HepG2 (cell line): ENCODE measurements around the gene TJP1. TPM values are rescaled to one million over a fixed set of nuclear protein-coding genes. Genes with fewer than 3 reads are reported as not detected.

Source experiments
- ATAC-seq: fragments of 200-7000 bp; cut with Tn5 transposase; 3 replicates; pipeline ENCODE4 v1.9.1; 2020; ENCODE audit warnings: mild to moderate bottlenecking, moderate library complexity
- BruUV-seq: library from RNA; stranded (reverse); fragments of 400-500 nt; replicated peaks from 2 replicates; lab custom pipeline; 2021; lab: Mats Ljungman, UMichigan
- CTCF ChIA-PET: fragments of 300-600 bp; formaldehyde crosslinking; extraction: SDS; loops from one replicate; lab custom pipeline; 2021; ENCODE audit warnings: low total read pairs, inconsistent platforms, low intra/inter-chr PET ratio; lab: Yijun Ruan, JAX
- POLR2A ChIA-PET: fragments of 350-600 bp; sonication (Branson Sonifier 250); formaldehyde crosslinking; loops from one replicate; lab custom pipeline; 2020; ENCODE audit warnings: antibody characterized with exemption, inconsistent platforms; lab: Yijun Ruan, JAX
- DNase-seq: peaks from one replicate; pipeline ENCODE4 v3.0.0-alpha.2; 2015; ENCODE audit warnings: low spot score
- FAIRE-seq: peaks from 3 replicates; lab custom pipeline; 2011; peaks lifted over from hg19 to GRCh38; lab: Jason Lieb, UNC
- H2AFZ ChIP-seq: one replicate; pipeline ENCODE4 v1.6.1; 2011; ENCODE audit warnings: low read length, inconsistent platforms
- H3K27ac ChIP-seq: fragments of 300-600 bp; 3 replicates; pipeline ENCODE4 v1.8.0; 2011; ENCODE audit warnings: mixed run types, mild to moderate bottlenecking, mixed read lengths, low read length, inconsistent platforms; ENCODE audit not compliant: insufficient read depth; ENCODE audit errors: extremely low read length
- H3K27me3 ChIP-seq, 2 experiments: fragments of 200-600 bp in 1 of 2; 2 replicates in 1 of 2; 3 replicates in 1 of 2; pipeline versions ENCODE4 v1.6.0 to v1.8.0; 2011; ENCODE audit warnings: low read length in 2 of 2, mild to moderate bottlenecking in 2 of 2, moderate library complexity in 2 of 2, inconsistent platforms in 1 of 2; ENCODE audit not compliant: insufficient read depth in 2 of 2, control insufficient read depth in 1 of 2
- H3K36me3 ChIP-seq, 2 experiments: fragments of 200-600 bp in 1 of 2; replicated peaks in 1 of 2; 2 replicates in 1 of 2; 3 replicates in 1 of 2; pipeline versions ENCODE4 v1.5.1 to v1.8.0; 2011; ENCODE audit warnings: low read length in 2 of 2, inconsistent platforms in 1 of 2; ENCODE audit not compliant: insufficient read depth in 2 of 2, control insufficient read depth in 1 of 2
- H3K4me1 ChIP-seq: 2 replicates; pipeline ENCODE4 v1.5.1; 2012; ENCODE audit warnings: low read length, inconsistent platforms; ENCODE audit not compliant: insufficient read depth
- H3K4me2 ChIP-seq: 2 replicates; pipeline ENCODE4 v1.6.0; 2011; ENCODE audit warnings: low read depth, low read length, inconsistent platforms
- H3K4me3 ChIP-seq, 3 experiments: fragments of 200-600 bp in 1 of 3; sonication (generic), shearing (Covaris generic) in 1 of 3; replicated peaks in 1 of 3; 2 replicates each; pipeline ENCODE4 v1.5.1; 2011 to 2016; ENCODE audit warnings: low read length in 3 of 3, inconsistent platforms in 2 of 3, low read depth in 2 of 3, mild to moderate bottlenecking in 2 of 3, control low read depth in 1 of 3, mixed read lengths in 1 of 3; ENCODE audit not compliant: insufficient read depth in 1 of 3
- H3K79me2 ChIP-seq: one replicate; pipeline ENCODE4 v1.6.1; 2011; ENCODE audit warnings: low read length, inconsistent platforms; ENCODE audit not compliant: insufficient read depth
- H3K9ac ChIP-seq: 2 replicates; pipeline ENCODE4 v1.6.0; 2011; ENCODE audit warnings: mild to moderate bottlenecking, low read depth, low read length, inconsistent platforms; ENCODE audit not compliant: insufficient read depth
- H3K9me3 ChIP-seq: 2 replicates; pipeline ENCODE4 v1.5.1; 2012; ENCODE audit warnings: mild to moderate bottlenecking, low read length
- H4K20me1 ChIP-seq: 2 replicates; pipeline ENCODE4 v1.6.0; 2011; ENCODE audit warnings: inconsistent platforms, mild to moderate bottlenecking, low read length, moderate library complexity; ENCODE audit not compliant: insufficient read depth
- ARID4A ChIP-seq: sonication (generic); formaldehyde crosslinking; IDR thresholded peaks from 2 replicates; pipeline ENCODE4 v1.5.0; 2020; ENCODE audit warnings: mild to moderate bottlenecking, missing genetic modification reagents, borderline replicate concordance
- ATAD3A ChIP-seq: sonication (generic); formaldehyde crosslinking; IDR thresholded peaks from 2 replicates; pipeline ENCODE4 v1.4.0; 2020; ENCODE audit warnings: missing genetic modification reagents
- EED ChIP-seq: sonication (generic); formaldehyde crosslinking; IDR thresholded peaks from 2 replicates; pipeline ENCODE4 v1.5.0; 2020; ENCODE audit warnings: mild to moderate bottlenecking, missing genetic modification reagents
- GTF3A ChIP-seq: sonication (generic); formaldehyde crosslinking; conservative IDR thresholded peaks from 2 replicates; pipeline ENCODE4 v1.4.0; 2020; ENCODE audit warnings: mild to moderate bottlenecking, missing genetic modification reagents
- NR2F1 ChIP-seq, 2 experiments: fragments of 450-650 bp in 1 of 2; formaldehyde crosslinking in 1 of 2; IDR thresholded peaks; 2 replicates each; pipeline versions ENCODE4 v1.5.0 to v1.6.1; 2016 to 2020; ENCODE audit warnings: mild to moderate bottlenecking in 1 of 2, missing compliant biosample characterization in 1 of 2, missing genetic modification reagents in 1 of 2, moderate library complexity in 1 of 2
- PRMT3 ChIP-seq: sonication (generic); formaldehyde crosslinking; IDR thresholded peaks from 2 replicates; pipeline ENCODE4 v1.8.1; 2022; ENCODE audit warnings: low read depth, mild to moderate bottlenecking, moderate library complexity, missing genetic modification reagents, borderline replicate concordance
- RARG ChIP-seq: sonication (generic); formaldehyde crosslinking; IDR thresholded peaks from 2 replicates; pipeline ENCODE4 v1.4.0; 2020; ENCODE audit warnings: low read depth, mild to moderate bottlenecking, missing genetic modification reagents
- SIX1 ChIP-seq: sonication (generic); formaldehyde crosslinking; IDR thresholded peaks from 2 replicates; pipeline ENCODE4 v1.4.0; 2020; ENCODE audit warnings: missing genetic modification reagents, borderline replicate concordance
- YY1 ChIP-seq: IDR thresholded peaks from 2 replicates; pipeline ENCODE4 v1.6.1; 2011; ENCODE audit warnings: low read length, low read depth, moderate library complexity, mild to moderate bottlenecking; ENCODE audit not compliant: insufficient read depth, insufficient replicate concordance
- ZNF101 ChIP-seq: sonication (generic); formaldehyde crosslinking; IDR thresholded peaks from 2 replicates; pipeline ENCODE4 v1.4.0; 2020; ENCODE audit warnings: mild to moderate bottlenecking, low read depth, missing genetic modification reagents, borderline replicate concordance
- ZNF143 ChIP-seq: sonication (generic); formaldehyde crosslinking; IDR thresholded peaks from 2 replicates; pipeline ENCODE4 v1.4.0; 2020; ENCODE audit warnings: missing genetic modification reagents
- ZNF614 ChIP-seq: IDR thresholded peaks from 2 replicates; pipeline ENCODE4 v1.6.1; 2018; ENCODE audit warnings: missing biosample characterization, missing genetic modification reagents, inconsistent platforms, borderline replicate concordance
- WGBS: methylation state at CpG from one replicate; pipeline ENCODE4 v1.1.6; 2017; ENCODE audit warnings: low lambda C conversion rate; 5-methylcytosine and 5-hydroxymethylcytosine counted together
- in situ Hi-C: cut with HindIII; loops from 2 replicates; pipeline ENCODE4 v1.10.0; 2017; ENCODE audit warnings: low pct_unique_long_range_greater_than_20kb; ENCODE audit not compliant: extremely low pct_ligation_motif_present
- intact Hi-C: fragments of 100-400 bp; cut with micrococcal nuclease; formaldehyde crosslinking; loops from one replicate; pipeline ENCODE4 v1.10.0; 2022; ENCODE audit not compliant: unreplicated experiment
- polyA plus RNA-seq, 8 experiments: library from polyadenylated mRNA; depleted of rRNA in 3 of 8; stranded (reverse) in 7 of 8; unstranded in 1 of 8; fragments of >200 nt; fragmentation: Illumina TruSeq in 4 of 8; extraction: Trizol in 4 of 8; gene quantifications; 2 replicates each; pipeline versions ENCODE4 v1.2.1 to v1.2.3, GENCODE V29; 2011 to 2016; ENCODE audit warnings: low read depth in 4 of 8, missing spikeins in 1 of 8, mixed read lengths in 1 of 8; ENCODE audit not compliant: insufficient read depth in 1 of 8
- total RNA-seq, 5 experiments: library from RNA; depleted of rRNA; stranded (reverse); fragments of >200 nt; fragmentation: Illumina TruSeq; extraction: Trizol; gene quantifications; 2 replicates each; pipeline ENCODE4 v1.2.3, GENCODE V29; 2016; ENCODE audit warnings: low read depth in 1 of 5
- TF ChIP-seq, protein P1 (sequence below): sonication (generic); IDR thresholded peaks from 2 replicates; pipeline ENCODE4 v1.6.1; 2016; ENCODE audit warnings: low read depth, borderline replicate concordance
- TF ChIP-seq, protein P2 (sequence below): sonication (generic); formaldehyde crosslinking; IDR thresholded peaks from 2 replicates; pipeline ENCODE4 v1.4.0; 2020; ENCODE audit warnings: mild to moderate bottlenecking, low read depth, missing genetic modification reagents

Gene TJP1
- total and polyA plus RNA-seq, 2 of the 13 experiments (the other 11 are each of a cell fraction or from before 2014, with no cell fraction given), result 25.9 to 27.1 TPM

- DNase-seq (no peak), ATAC-seq (no peak), FAIRE-seq (no peak)
- in situ Hi-C loops (no loop called here), intact Hi-C loops (no loop called here)
- Histone ChIP-seq H3K27ac (no peak overlapping the region), H4K20me1 (no peaks in the 10 kb centered on the region), H3K27me3 (no peaks in the 10 kb centered on the region), H2AFZ (no peak overlapping the region), H3K4me3 (no peak overlapping the region), H3K79me2 (no peaks in the 10 kb centered on the region), H3K4me1 (peaks cover 2% of the 10 kb centered on the region; the same call in 1 of the 2 replicates), H3K9me3 (no peaks in the 10 kb centered on the region), H3K36me3 (no peaks in the 10 kb centered on the region), H3K9ac (no peak overlapping the region), H3K4me2 (no peak overlapping the region)
- CTCF ChIA-PET, result no interaction called here
- no peak for TF ChIP-seq YY1
- TF ChIP-seq ZNF143 (CRISPR knock-in tag), result no peak
- TF ChIP-seq ATAD3A (CRISPR knock-in tag), result no peak
- TF ChIP-seq EED, result no peak
- no peak for TF ChIP-seq SIX1 (CRISPR knock-in tag)
- TF ChIP-seq ZNF614, result no peak
- TF ChIP-seq ARID4A, result no peak
- TF ChIP-seq GTF3A, result no peak
- TF ChIP-seq, protein P1, sequence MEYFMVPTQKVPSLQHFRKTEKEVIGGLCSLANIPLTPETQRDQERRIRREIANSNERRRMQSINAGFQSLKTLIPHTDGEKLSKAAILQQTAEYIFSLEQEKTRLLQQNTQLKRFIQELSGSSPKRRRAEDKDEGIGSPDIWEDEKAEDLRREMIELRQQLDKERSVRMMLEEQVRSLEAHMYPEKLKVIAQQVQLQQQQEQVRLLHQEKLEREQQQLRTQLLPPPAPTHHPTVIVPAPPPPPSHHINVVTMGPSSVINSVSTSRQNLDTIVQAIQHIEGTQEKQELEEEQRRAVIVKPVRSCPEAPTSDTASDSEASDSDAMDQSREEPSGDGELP, result no peak
- TF ChIP-seq PRMT3 (CRISPR knock-in tag), result no peak
- no peak for TF ChIP-seq NR2F1 (CRISPR knock-in tag; IDR thresholded peaks at IDR 0.05)
- TF ChIP-seq, protein P2, sequence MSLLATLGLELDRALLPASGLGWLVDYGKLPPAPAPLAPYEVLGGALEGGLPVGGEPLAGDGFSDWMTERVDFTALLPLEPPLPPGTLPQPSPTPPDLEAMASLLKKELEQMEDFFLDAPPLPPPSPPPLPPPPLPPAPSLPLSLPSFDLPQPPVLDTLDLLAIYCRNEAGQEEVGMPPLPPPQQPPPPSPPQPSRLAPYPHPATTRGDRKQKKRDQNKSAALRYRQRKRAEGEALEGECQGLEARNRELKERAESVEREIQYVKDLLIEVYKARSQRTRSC (CRISPR knock-in tag), result no peak
- TF ChIP-seq RARG (CRISPR knock-in tag), result no peak
- TF ChIP-seq ZNF101 (CRISPR knock-in tag), result no peak
- WGBS, result 80% methylated on average over 1 of the region's 3 CpGs
- no TSS peak for BruUV-seq
- POLR2A ChIA-PET, result no interaction called here
Observed at GRCh38 chr15:29832709-29833108, 10.4 kb upstream of the TJP1 start.
